GM18873 (cell line): Measurements from ENCODE around the gene PYROXD2.
"Not testable (repeated sequence)": the region's sequence is repeated elsewhere in the genome, so short reads cannot be mapped to it uniquely, and the experiment has no call there.

Source experiments
- ATAC-seq: cut with Tn5 transposase; IDR thresholded peaks from one replicate; pipeline ENCODE4 v1.9.1; 2021; ENCODE audit warnings: mild to moderate bottlenecking, moderate library complexity, moderate number of reproducible peaks; ENCODE audit not compliant: unreplicated experiment, low FRiP score

Gene PYROXD2

GRCh38 chr10:98370831-98371820, 43.9 kb downstream of the PYROXD2 start:
- no peak for ATAC-seq

GRCh38 chr10:98369801-98370200, 45.2 kb downstream of the PYROXD2 start:
- no peak for ATAC-seq

- ATAC-seq = no peak
Observed at GRCh38 chr10:98368644-98369043, 46.3 kb downstream of the PYROXD2 start.

- ATAC-seq = no peak
Observed at GRCh38 chr10:98367604-98368451, 47.2 kb downstream of the PYROXD2 start.

- ATAC-seq = no peak
Observed at GRCh38 chr10:98366062-98366530, 48.9 kb downstream of the PYROXD2 start.

- ATAC-seq = no peak
Observed at GRCh38 chr10:98365406-98366061, 49.4 kb downstream of the PYROXD2 start.

- no peak for ATAC-seq
Observed at GRCh38 chr10:98364432-98365102, 50.4 kb downstream of the PYROXD2 start.

- no peak for ATAC-seq
Observed at GRCh38 chr10:98363220-98363619, 51.8 kb downstream of the PYROXD2 start.

- no peak for ATAC-seq
Observed at GRCh38 chr10:98361131-98362025, 53.6 kb downstream of the PYROXD2 start.

GRCh38 chr10:98357194-98357822, 57.7 kb downstream of the PYROXD2 start:
- no peak for ATAC-seq

GRCh38 chr10:98354491-98354890, 60.5 kb downstream of the PYROXD2 start:
- ATAC-seq = no peak

- ATAC-seq = no peak
Observed at GRCh38 chr10:98353170-98353569, 61.8 kb downstream of the PYROXD2 start.

- no peak for ATAC-seq
Observed at GRCh38 chr10:98351831-98352402, 63.1 kb downstream of the PYROXD2 start.

GRCh38 chr10:98349508-98349922, 65.5 kb downstream of the PYROXD2 start:
- no peak for ATAC-seq

GRCh38 chr10:98346847-98347246, 68.1 kb downstream of the PYROXD2 start:
- no peak for ATAC-seq

GRCh38 chr10:98344589-98345038, 70.4 kb downstream of the PYROXD2 start:
- ATAC-seq = no peak

- ATAC-seq = not testable (repeated sequence)
Observed at GRCh38 chr10:98341701-98342100, 73.3 kb downstream of the PYROXD2 start.

GRCh38 chr10:98340940-98341310, 74.1 kb downstream of the PYROXD2 start:
- ATAC-seq = no peak
